RKO (cell line): ENCODE results near the gene CIDEA.
A peak's percentile ranks its signal among the peaks of the same experiment; 100 is the strongest.
"Not testable (repeated sequence)": the region's sequence is repeated elsewhere in the genome, so short reads cannot be mapped to it uniquely, and the experiment has no call there.

Experiments
- DNase-seq: peaks from one replicate; pipeline ENCODE4 v3.0.0-alpha.2; 2016; ENCODE audit warnings: low spot score

CIDEA gene, protein sequence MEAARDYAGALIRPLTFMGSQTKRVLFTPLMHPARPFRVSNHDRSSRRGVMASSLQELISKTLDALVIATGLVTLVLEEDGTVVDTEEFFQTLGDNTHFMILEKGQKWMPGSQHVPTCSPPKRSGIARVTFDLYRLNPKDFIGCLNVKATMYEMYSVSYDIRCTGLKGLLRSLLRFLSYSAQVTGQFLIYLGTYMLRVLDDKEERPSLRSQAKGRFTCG

GRCh38 chr18:12254136-12254819 is at the start of gene CIDEA:
CIDEA (plus strand) TSS chr18:12254361; CDS start chr18:12254384, 23 bp downstream.
- DNase-seq = no peak

DNA sequence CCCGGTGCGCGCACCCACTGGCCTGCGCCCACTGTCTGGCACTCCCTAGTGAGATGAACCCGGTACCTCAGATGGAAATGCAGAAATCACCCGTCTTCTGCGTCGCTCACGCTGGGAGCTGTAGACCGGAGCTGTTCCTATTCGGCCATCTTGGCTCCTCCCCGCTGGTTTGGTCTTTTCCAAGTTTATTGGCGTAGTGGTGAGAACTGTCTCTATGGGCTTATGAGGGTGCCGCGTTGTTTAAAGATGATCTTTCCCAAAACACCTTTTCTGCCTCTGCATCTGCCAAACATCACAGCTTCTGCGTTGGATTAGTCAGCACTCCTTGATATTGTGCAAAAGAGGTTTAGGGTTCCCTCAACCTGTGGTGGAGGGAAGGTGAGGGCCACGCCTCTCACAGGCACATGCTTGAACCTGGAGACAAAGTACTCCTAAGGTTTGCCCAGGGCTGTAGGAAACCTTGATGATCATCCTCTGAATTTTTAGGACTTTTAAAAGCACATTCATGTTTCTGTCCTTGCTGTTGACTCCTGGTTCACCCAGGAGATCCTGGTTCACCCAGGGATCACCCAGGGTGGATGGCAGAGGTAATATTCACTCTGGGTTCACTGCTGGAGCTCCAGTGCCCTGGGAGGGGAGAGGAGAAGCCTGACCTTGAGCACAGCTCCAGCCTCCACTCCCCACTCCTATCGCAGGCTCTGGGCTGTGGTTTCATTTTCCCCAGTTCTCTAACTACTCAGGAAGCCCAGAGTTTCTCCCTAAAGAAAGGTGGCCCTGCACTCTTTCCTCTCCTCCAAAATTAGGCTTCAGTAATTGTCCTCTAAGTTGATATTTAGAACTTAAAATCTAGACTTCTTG is 45.6 kb upstream of the CIDEA start:
- not testable (repeated sequence) for DNase-seq

GRCh38 chr18:12212308-12212707 is 41.9 kb upstream of the CIDEA start:
- DNase-seq = not testable (repeated sequence)

DNA sequence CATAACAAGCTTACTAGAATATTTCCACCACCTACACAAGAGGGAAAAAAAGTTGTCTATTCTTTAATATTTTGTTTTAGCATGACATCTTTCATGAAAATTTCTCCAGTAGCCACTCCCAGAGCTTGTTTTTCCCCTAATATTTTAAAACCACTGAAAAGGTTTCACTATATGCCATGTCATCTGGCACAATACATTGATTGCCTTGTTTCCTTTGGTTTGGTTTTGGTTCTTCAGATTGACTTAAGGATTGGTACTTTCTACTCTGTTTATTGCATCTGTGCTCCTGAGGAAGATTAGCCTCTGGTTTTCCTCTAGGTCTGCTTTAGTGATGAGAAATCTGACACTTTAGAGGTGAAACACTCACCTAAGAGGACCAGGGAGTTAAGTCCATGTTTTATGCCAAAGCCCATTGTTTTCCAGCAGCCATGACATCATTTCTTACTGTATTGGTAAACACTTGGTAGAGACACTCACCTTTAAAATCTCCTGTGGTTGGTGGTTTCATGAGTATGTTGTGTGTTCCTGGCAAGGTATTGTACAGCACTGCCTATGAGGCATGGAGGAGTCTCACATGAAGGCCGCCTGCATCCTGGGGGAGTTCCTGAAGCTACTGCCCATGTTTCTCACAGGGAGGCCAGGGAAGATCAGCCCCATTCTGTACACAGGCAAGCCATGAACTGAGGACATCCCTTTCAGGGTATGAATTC is 39.7 kb upstream of the CIDEA start:
- DNase-seq = not testable (repeated sequence)

GRCh38 chr18:12216471-12216870 is 37.7 kb upstream of the CIDEA start:
- not testable (repeated sequence) for DNase-seq

DNA sequence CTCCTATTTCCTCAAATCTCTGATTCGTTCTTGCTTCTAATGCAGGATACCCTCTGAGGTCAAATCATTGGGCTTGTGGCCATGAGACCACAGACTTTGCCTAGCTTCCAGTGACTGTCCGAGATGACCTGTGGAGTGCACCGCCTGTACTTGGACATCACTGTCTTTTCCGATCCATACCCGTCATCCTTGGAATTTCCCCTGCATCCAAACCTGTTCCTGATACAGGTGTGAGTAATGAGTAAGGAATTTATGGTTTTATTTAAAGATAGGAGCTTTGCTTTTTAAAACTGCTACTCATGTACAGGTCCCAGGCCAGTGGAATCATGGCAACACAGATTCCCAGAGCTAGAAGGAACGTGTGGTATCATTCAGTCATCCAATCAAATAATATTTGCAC is 35.6 kb upstream of the CIDEA start:
- not testable (repeated sequence) for DNase-seq

DNA sequence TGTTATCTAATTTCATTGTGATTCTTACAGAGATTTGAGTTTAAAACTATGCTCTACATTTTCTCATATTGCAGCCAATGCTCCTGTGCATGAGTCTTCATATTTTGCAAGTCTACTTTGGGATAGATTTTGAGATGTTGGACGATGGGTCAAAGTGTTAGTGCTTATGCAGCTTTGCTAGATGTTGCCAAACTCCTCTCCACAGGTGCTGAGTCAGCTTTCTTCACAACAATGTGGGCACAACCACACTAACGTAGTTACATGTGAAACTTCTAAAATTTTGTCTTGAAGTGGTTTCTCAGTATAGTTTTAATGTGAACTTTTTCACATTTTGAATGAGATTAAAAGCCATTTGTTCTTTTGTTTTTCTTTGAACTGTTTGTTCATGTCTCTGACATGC is 32.1 kb upstream of the CIDEA start:
- not testable (repeated sequence) for DNase-seq

GRCh38 chr18:12223326-12223725 is 30.8 kb upstream of the CIDEA start:
- DNase-seq = not testable (repeated sequence)

- DNase-seq = not testable (repeated sequence)
These were observed 27.4 kb upstream of the CIDEA start for GRCh38 chr18:12226807-12227206.

GRCh38 chr18:12227399-12228186 is 26.6 kb upstream of the CIDEA start:
- not testable (repeated sequence) for DNase-seq

DNA sequence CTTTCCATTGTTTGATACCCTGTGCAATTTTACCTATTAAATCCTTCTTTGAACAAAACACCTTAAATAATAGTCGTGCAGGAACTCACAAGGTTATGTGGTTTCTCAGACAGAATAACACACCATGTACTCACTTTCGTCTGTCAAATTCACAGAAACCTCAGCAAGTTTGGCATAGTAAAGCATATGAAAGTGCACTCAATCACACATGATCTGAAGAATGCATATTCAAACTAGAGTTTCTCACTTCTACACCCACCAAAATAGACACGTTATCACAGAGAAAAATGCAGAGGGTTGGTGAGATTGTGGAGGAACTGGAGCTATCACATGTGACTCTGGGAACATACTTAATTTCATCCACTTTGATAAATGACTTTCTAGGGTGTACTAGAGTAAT is 25.9 kb upstream of the CIDEA start:
- DNase-seq = not testable (repeated sequence)

DNA sequence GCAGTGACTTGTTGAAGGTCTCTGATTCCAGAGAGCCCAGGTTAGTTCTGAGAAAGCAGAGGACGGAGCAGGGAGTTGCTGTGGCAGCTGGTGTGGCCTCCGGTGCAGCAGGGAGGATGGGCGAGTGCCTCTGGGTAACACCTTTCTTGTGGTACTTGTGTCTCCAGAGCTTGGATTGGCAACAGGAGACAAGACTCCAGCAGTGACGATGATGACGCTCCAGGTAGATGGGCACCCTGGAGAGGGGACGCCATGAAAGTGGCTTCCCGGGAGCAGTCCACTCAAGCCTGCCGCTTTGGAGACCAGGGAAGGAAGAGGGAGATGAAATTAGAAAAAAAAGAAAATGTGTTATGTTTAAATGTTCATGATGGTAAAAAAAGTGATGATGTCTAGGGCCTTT is 23.6 kb upstream of the CIDEA start:
- not testable (repeated sequence) for DNase-seq

DNA sequence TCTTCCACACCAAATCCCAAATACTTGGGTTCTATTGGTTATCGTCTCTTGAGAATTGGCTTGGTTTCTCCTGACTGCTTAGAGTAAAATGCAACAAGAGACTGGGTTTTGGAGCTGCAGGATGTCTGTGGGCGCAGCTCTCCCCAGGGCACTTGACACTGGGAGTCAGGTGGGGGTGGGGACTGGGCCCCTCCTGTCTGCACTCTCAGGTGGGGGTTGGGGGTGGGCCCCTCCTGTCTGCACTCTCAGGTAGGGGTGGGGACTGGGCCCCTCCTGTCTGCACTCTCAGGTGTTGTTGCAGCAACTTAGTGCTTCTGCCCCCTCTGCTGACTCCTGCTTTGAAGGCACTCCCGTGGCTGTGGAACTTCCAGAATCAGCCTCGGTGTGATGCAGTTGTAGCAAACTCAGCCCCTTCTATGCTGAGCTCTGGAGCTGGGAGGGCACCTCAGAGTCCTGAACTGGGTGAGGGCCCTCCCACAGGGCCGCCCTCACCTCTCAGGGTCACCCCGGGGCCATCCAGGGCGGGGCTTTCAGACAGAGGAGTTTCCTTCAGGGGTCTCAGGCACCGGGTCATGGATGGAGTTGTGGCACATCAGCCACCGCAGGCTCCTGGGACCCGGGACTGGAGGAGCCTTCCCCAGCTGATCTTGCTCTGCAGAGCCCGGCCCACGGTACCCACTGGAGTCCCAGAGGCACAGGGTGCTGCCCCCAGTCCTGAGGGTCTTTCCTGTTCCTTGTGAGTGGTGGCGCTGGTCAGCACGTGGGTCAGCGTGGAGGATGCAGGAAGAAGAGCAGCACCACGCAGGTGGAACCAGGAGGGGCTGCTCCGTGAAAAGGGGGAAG is 22.9 kb upstream of the CIDEA start:
- no peak for DNase-seq

DNA sequence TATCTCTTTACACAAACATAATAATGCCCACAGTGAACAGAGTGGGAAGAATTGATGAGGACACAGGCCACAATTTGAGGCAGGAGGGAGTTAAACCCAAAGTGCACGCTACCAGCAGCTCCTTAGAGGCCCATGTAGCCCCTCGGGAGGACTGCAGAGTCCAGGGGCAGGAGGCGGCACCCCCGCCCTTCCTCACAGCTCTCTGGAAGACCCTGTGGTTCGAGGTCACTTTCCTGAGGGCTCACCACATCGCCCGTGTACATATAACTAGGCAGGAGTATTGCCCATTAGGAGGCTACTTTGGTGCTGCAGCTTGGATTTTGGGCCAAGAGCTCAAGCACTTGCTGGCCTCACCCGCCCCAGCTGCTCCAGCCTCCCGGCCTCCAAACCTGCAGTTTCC is 22.2 kb upstream of the CIDEA start:
- DNase-seq = no peak

DNA sequence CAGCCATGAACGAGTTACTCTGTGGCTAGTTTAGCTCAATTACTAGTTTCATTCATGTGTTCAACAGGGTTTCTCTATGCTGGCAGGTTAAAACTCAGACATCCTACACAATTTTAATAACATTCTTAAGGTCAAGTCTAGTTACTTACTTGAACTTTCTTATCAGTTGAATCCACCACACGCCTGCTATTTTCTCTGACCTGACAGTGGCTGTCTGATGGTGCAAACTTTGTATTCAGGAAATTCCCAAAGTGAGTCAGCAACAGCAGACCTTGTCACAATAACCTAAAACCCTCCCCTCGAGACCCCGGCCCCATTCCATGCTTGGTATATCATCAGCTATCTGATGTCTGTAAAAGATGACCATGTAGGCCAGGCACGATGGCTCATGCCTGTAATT is 20.8 kb upstream of the CIDEA start:
- no peak for DNase-seq

DNA sequence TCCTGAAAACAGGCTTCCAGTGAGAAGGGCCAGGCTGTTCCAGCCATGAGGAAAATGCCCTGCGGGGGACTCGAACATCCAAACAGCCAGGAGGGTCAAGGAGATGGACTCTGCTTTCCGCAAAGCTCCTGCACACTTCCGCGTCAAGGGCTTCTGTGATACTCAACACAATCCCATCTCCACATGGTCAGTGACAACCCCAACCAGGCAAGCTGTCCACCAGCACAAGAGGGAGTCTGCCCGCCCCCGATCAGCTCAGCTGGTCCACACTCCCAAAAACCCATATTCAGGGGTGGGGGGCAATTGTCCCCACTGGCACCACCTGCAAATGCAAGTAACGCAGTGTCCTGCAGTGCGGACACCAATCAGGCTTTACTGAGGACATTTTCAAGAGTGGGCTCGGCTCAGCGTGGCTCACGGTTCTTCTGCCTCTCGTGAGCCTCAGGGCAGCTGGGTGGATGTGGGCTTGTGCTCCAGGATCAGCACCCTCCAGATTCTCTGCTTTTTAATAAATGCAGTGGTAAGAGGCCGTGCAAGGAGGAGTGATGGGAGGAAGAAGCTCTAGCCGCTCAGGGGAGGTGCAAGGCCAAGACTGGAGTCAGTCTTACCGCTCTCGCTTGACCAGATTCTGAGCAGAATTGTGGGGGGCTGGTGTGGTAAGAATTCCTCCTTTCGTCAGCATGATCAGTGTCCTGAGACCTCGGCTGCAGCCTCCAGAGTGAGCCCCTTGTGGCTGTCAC is 19.5 kb upstream of the CIDEA start:
- no peak for DNase-seq

GRCh38 chr18:12236141-12236540 is 18.0 kb upstream of the CIDEA start:
- DNase-seq = no peak

GRCh38 chr18:12236934-12237832 is 17.0 kb upstream of the CIDEA start:
- peak; percentile 51 for DNase-seq

DNA sequence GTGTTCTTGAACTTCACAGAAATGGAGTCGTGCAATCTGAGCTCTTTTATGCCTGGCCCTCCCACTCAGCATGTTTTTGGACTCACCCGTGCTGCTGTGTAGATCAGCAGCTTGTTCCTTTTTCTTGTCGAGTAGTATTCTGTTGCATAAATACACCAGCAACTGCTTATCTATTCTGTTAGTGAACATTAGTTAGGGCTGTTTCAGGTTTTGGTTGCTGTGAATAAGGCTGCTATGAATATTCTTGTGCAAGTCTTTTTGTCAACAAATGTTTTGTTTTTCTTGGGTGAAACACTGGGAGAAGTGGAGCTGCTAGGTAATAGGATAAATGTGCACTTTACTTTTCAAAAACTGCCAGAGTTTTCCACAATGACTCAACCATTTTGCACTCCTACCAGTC is 15.3 kb upstream of the CIDEA start:
- no peak for DNase-seq
